ENCODE results near the gene SHISAL1.

Gene SHISAL1

GRCh38 chr22:44312766-44313165, at the start of gene SHISAL1:
Gene SHISAL1 (minus strand): TSS chr22:44312951. CDS start chr22:44300945, 12,006 bp downstream.
- DNase-seq (ENCODE audit: low spot score) = no peak

- no peak for DNase-seq (ENCODE audit: low spot score)
Observed at GRCh38 chr22:44361391-44362126, 48.8 kb upstream of the SHISAL1 start.

- DNase-seq (ENCODE audit: low spot score) = no peak
Observed at GRCh38 chr22:44360668-44361381, 48.1 kb upstream of the SHISAL1 start.

- no peak for DNase-seq (ENCODE audit: low spot score)
Observed at GRCh38 chr22:44360306-44360667, 47.5 kb upstream of the SHISAL1 start.

GRCh38 chr22:44359496-44360110, 46.9 kb upstream of the SHISAL1 start:
- no peak for DNase-seq (ENCODE audit: low spot score)

- DNase-seq (ENCODE audit: low spot score) = no peak
Observed at GRCh38 chr22:44358709-44359440, 46.1 kb upstream of the SHISAL1 start.

GRCh38 chr22:44357966-44358465, 45.3 kb upstream of the SHISAL1 start:
- DNase-seq (ENCODE audit: low spot score) = no peak

GRCh38 chr22:44357296-44357965, 44.7 kb upstream of the SHISAL1 start:
- no peak for DNase-seq (ENCODE audit: low spot score)

- DNase-seq (ENCODE audit: low spot score) = no peak
Observed at GRCh38 chr22:44355716-44356070, 42.9 kb upstream of the SHISAL1 start.

GRCh38 chr22:44354288-44354687, 41.5 kb upstream of the SHISAL1 start:
- no peak for DNase-seq (ENCODE audit: low spot score)

- DNase-seq (ENCODE audit: low spot score) = no peak
Observed at GRCh38 chr22:44353041-44353440, 40.3 kb upstream of the SHISAL1 start.

- no peak for DNase-seq (ENCODE audit: low spot score)
Observed at GRCh38 chr22:44352378-44353035, 39.8 kb upstream of the SHISAL1 start.

- peak; percentile 64 for DNase-seq (ENCODE audit: low spot score)
Observed at GRCh38 chr22:44351685-44352377, 39.1 kb upstream of the SHISAL1 start.

GRCh38 chr22:44351037-44351436, 38.3 kb upstream of the SHISAL1 start:
- no peak for DNase-seq (ENCODE audit: low spot score)

- no peak for DNase-seq (ENCODE audit: low spot score)
Observed at GRCh38 chr22:44349594-44349993, 36.8 kb upstream of the SHISAL1 start.

GRCh38 chr22:44348971-44349560, 36.3 kb upstream of the SHISAL1 start:
- DNase-seq (ENCODE audit: low spot score) = no peak

GRCh38 chr22:44347549-44347948, 34.8 kb upstream of the SHISAL1 start:
- DNase-seq (ENCODE audit: low spot score) = no peak

GRCh38 chr22:44347080-44347479, 34.3 kb upstream of the SHISAL1 start:
- no peak for DNase-seq (ENCODE audit: low spot score)

GRCh38 chr22:44345872-44346271, 33.1 kb upstream of the SHISAL1 start:
- no peak for DNase-seq (ENCODE audit: low spot score)

- DNase-seq (ENCODE audit: low spot score) = no peak
Observed at GRCh38 chr22:44344407-44344806, 31.7 kb upstream of the SHISAL1 start.

Data from RKO (cell line).